ENCODE measurements around the gene TFF3.

DNA sequence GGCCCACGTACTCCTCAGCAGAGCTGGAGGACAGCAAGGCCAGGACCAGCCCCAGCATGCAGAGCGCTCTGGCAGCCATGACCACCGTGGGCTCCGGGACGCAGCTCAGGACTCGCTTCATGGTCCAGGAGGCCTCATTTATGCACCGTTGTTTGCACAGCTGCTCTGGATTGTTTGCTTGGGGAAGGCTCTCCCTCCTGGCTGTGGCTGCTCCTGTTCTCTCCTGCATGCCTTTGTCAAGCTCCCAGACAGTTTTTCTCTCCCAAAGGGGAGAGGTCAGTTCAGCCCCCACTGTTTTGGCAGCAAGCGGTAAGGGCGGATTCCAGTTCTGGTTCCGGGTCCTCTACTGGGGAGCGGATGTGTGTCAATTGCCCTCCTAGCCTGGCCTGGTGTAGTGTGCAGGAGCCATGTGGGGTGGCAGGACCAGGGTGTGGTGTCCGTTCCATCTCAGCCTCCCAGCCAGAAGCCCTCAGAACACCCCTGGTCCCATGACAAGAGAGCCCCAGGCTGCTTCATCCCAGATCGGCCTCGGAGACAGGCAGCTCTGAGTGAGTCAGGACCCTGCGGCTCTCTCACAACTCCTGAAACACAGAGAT is at the start of gene TFF3:
- TF ChIP-seq, protein P1, sequence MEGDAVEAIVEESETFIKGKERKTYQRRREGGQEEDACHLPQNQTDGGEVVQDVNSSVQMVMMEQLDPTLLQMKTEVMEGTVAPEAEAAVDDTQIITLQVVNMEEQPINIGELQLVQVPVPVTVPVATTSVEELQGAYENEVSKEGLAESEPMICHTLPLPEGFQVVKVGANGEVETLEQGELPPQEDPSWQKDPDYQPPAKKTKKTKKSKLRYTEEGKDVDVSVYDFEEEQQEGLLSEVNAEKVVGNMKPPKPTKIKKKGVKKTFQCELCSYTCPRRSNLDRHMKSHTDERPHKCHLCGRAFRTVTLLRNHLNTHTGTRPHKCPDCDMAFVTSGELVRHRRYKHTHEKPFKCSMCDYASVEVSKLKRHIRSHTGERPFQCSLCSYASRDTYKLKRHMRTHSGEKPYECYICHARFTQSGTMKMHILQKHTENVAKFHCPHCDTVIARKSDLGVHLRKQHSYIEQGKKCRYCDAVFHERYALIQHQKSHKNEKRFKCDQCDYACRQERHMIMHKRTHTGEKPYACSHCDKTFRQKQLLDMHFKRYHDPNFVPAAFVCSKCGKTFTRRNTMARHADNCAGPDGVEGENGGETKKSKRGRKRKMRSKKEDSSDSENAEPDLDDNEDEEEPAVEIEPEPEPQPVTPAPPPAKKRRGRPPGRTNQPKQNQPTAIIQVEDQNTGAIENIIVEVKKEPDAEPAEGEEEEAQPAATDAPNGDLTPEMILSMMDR (conservative IDR thresholded peaks at IDR 0.05; ENCODE audit: low read length) = no peak
- no peak for TF ChIP-seq EZH2phosphoT487 (IDR thresholded peaks at IDR 0.05; ENCODE audit: borderline replicate concordance, low read depth, low read length)
